Large intestine (tissue), 3 donors: ENCODE results near the gene E2F6. TPM values are rescaled to one million over a fixed set of nuclear protein-coding genes. Genes with fewer than 3 reads are reported as not detected.
A peak's percentile ranks its signal among the peaks of the same experiment; 100 is the strongest.

Source experiments
- DNase-seq, 2 donors: peaks; one replicate each; pipeline versions ENCODE4 v3.0.0 to v3.0.0-alpha.2; 2013
- H3K27ac ChIP-seq: one replicate; pipeline ENCODE4 v1.5.1; 2013; ENCODE audit warnings: low read length
- H3K27me3 ChIP-seq: 2 replicates; pipeline ENCODE4 v1.6.1; 2013; ENCODE audit warnings: low read length; ENCODE audit not compliant: control insufficient read depth, insufficient read depth
- H3K36me3 ChIP-seq: 2 replicates; pipeline ENCODE4 v1.6.1; 2013; ENCODE audit warnings: low read length; ENCODE audit not compliant: control insufficient read depth, insufficient read depth
- H3K4me1 ChIP-seq: one replicate; pipeline ENCODE4 v1.6.1; 2013; ENCODE audit warnings: low read length; ENCODE audit not compliant: control insufficient read depth, insufficient read depth
- H3K4me3 ChIP-seq: one replicate; pipeline ENCODE4 v1.5.1; 2013; ENCODE audit warnings: low read length
- H3K9me3 ChIP-seq: one replicate; pipeline ENCODE4 v1.6.1; 2013; ENCODE audit warnings: mild to moderate bottlenecking, low read depth, low read length, moderate library complexity; ENCODE audit not compliant: control insufficient read depth
- WGBS: methylation state at CpG from one replicate; pipeline ENCODE4 v1.1.5; 2013; ENCODE audit warnings: low lambda C conversion rate; ENCODE audit not compliant: insufficient coverage; 5-methylcytosine and 5-hydroxymethylcytosine counted together
- polyA plus RNA-seq: library from polyadenylated mRNA; unstranded; fragments of 120-200 nt; gene quantifications from one replicate; pipeline ENCODE4 v1.2.1, GENCODE V29; 2013

E2F6 gene
- polyA plus RNA-seq, 1 donor: 15.3 TPM

DNA sequence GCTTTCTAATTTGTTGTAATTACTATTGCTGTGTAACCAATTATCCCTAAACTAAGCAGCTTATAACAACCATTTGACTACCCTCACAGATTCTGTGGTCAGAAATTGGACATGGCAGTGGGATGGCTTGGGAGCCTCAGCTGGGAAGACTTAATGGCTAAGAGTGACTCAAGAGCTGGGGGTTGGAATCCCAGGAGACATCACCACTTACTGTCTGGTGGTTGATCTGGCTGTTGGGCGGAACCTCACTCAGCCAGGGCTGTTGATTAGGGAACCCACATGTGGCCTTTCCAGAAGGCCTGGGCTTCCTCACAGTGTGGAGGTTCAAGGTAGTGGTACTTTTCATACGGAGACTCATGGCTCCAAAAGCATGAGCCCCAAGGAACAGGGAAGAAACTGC, 49.8 kb downstream of the E2F6 start:
- Histone ChIP-seq H3K4me1 (peaks cover 6% of the 10 kb centered on the region), H3K4me3 (no peak overlapping the region), H3K27me3 (no peaks in the 10 kb centered on the region), H3K27ac (no peak overlapping the region), H3K36me3 (no peaks in the 10 kb centered on the region), H3K9me3 (peaks cover 5% of the 10 kb centered on the region)
- no peak for DNase-seq
- WGBS: no CpG with 5 or more reads among the region's 2 CpGs

DNA sequence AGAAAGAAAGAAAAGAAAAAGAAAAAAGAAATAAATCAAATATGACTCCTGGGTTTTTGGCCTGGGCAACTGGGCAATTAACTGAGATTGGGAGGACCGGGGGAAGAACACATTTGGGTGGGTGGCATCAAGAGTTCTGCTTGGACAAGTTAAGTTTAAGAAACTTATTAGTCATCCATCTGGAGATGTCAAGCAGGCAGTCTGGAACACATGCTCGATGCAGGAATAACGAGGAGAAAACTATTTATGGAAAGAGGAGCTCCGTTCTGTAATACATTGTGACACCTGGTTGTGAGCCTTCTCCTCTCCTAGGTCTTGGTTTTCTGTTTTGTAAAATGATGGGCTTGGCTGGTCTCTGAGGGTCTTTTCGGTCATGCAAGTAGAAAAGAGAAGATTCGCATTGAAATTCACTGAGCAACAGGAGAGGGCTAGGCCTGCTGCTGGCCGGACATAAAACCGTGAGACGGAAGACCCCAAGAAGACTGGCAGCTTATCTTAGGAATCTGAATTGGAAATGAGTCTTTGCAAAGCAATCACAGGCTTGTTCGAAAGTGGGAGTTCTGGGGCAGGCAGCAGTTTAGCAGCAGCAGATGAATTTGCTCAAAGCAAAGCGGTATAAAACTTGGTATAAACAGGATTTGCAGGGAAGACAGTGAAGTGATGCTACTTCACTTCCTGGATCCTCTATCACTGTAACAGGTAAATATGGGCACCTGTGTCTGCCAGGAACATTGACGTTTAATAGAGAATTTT, 51.4 kb downstream of the E2F6 start:
- no peak overlapping the region for H3K4me3 ChIP-seq
- no peak for DNase-seq
- H3K4me1 ChIP-seq: peaks cover 7% of the 10 kb centered on the region
- no peaks in the 10 kb centered on the region for H3K36me3 ChIP-seq
- H3K9me3 ChIP-seq: peaks cover 5% of the 10 kb centered on the region
- H3K27me3 ChIP-seq: no peaks in the 10 kb centered on the region
- 83% methylated on average over 5 of the region's 12 CpGs for WGBS
- H3K27ac ChIP-seq: no peak overlapping the region

DNA sequence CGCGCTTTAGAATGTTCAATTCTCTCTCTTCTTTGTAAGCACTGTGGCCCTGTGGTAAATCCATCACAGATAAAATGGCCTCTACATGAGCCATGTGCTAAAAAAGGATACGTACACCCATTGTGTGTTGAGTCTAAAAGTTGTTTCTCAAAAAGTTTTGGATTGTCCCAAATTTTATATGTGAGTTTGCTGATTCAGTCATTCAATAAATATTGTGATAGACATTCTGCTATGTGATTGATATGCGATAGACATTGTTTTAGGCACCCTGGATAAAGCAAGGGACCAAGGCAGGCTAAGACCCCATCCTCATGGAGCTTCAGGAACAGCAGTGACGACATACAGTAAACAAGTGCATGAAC, 53.5 kb downstream of the E2F6 start:
- Histone ChIP-seq H3K36me3 (no peaks in the 10 kb centered on the region), H3K27me3 (no peaks in the 10 kb centered on the region), H3K9me3 (no peaks in the 10 kb centered on the region), H3K27ac (no peak overlapping the region), H3K4me3 (no peak overlapping the region), H3K4me1 (peaks cover 11% of the 10 kb centered on the region)
- no peak for DNase-seq
- 100% methylated on average over 1 of the region's 5 CpGs for WGBS

DNA sequence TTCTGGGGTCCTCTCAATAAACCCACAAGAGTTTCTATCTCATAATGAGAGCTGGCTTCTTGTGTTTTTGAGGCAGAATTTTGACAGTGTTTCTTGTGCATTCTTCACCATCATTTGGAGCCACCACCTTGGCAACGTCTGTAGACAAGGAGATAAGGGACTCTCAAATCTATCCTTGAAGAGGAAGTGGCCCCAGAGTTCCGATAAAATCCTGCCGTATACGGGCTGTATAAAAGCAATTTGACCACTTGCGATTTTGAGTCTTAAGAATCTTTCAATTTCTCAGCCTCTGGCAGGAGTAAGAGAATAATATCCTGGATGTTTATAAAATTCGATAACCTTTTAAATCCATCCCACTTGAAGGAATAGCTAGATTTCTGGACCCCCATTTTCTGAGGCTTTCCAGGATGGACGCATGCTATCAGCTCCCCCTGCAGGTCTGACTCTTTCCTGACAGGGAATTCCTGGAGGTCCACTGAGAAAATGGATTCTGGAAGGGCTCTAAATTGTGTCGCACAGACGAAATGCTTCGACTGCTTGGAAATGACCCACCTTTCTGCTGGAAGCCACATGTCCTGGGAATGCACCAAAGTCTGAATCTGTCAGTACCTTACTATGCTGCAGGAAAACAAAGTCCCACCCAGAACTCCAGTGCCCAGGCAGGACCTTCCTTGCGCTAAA, 54.1 kb downstream of the E2F6 start:
- H3K27ac ChIP-seq: no peak overlapping the region
- peaks cover 11% of the 10 kb centered on the region for H3K4me1 ChIP-seq
- H3K36me3 ChIP-seq: no peaks in the 10 kb centered on the region
- peak overlapping the region; percentile 26 for H3K4me3 ChIP-seq
- no peaks in the 10 kb centered on the region for H3K9me3 ChIP-seq
- WGBS: no CpG with 5 or more reads among the region's 11 CpGs
- peak in 1 of 2 donors; percentile 60 for DNase-seq
- no peaks in the 10 kb centered on the region for H3K27me3 ChIP-seq

DNA sequence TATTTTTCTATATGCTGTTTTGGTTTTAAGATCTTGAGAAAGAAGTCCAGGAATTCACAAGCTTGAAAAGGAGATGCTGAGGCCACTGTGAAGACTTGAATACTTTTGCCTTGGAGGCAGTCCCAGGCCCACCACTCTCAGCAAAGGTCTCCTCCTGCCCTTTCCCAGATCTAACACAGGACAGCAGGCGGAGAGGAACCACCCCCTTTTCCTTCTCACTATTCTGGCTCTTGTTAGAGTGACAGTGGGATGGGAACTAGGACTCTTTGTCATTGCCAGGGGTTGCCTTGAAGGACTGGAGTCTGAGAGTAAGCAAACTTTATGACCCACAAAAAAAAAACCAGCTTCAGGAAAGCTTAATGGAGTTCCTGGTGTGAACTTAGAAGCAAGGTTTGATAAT, 54.7 kb downstream of the E2F6 start:
- no CpG with 5 or more reads among the region's 1 CpG for WGBS
- Histone ChIP-seq H3K4me3 (no peak overlapping the region), H3K27me3 (no peaks in the 10 kb centered on the region), H3K27ac (no peak overlapping the region), H3K36me3 (no peaks in the 10 kb centered on the region), H3K9me3 (no peaks in the 10 kb centered on the region), H3K4me1 (peaks cover 16% of the 10 kb centered on the region)
- peak in 1 of 2 donors; percentile 48 for DNase-seq

DNA sequence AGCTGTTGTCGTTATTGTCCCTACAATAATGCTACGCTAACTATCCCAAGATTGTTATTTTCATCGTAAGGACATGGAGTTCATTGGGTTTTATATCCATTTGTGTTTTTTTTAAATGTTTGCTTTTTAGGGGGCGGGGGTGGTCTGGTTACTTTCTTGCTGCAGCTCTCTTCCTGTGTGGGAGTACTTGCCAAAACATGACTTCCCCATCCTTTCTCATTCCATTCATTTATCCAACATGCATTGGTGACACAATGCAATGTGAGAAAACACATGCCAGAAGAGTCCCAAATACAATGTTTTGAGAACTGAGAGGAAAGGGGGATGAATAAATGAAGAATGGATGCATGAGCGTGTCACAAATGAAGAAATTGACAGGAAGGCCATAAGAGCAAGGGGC, 55.9 kb downstream of the E2F6 start:
- no peak overlapping the region for H3K27ac ChIP-seq
- H3K27me3 ChIP-seq: no peaks in the 10 kb centered on the region
- no peaks in the 10 kb centered on the region for H3K9me3 ChIP-seq
- H3K4me3 ChIP-seq: no peak overlapping the region
- WGBS: 100% methylated on average over 1 of the region's 5 CpGs
- peaks cover 25% of the 10 kb centered on the region for H3K4me1 ChIP-seq
- DNase-seq: no peak
- H3K36me3 ChIP-seq: no peaks in the 10 kb centered on the region

DNA sequence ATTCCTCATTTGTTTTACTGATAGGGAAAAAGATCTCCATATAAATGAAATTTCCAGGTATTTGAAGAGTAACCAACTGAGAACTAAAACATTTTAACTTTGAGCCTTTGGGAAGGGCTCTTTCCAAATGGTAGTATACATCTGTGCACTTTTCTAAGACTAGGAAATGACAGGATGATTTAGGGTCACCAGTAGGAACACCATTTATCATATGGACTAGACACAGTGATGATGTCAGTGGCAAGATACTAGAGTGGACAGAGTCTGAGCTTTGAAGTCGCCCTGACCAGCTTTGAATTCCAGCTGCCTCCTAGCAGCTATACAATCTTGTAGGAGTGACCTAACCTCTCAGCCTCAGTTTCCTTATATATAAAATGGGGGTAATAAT, 56.4 kb downstream of the E2F6 start:
- Histone ChIP-seq H3K36me3 (no peaks in the 10 kb centered on the region), H3K4me3 (no peak overlapping the region), H3K27ac (no peak overlapping the region), H3K4me1 (peaks cover 26% of the 10 kb centered on the region), H3K27me3 (no peaks in the 10 kb centered on the region), H3K9me3 (no peaks in the 10 kb centered on the region)
- no peak for DNase-seq
- no CpG with 5 or more reads among the region's 1 CpG for WGBS

DNA sequence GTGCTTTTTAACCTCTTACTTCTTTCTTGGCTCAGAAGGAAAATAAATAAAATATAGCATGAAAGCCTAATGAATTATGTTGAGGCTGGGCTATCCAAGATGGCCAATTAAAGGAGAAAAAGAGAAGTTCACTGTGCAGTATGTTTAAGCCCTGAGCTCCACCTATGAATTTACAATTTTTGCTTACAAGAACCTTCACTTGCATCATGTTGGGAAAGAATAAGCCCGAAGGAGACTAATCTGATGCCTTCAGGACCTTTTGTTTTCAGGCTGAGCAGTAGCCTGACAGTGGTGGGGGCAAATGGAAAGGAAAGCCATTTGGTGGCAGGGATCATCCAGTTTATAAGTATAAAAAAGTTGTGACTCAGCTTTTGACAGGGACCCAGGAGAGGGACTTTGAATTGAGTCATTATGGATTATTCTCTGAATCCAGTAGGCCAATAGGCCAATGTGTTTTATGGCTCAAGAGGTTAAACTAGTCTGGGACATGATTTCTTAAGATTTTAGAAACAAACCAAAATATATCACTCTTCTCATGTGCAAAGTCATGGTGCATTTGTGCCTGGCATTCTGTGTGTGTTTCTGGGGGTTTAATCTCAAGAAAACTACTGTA, 56.9 kb downstream of the E2F6 start:
- H3K27me3 ChIP-seq: no peaks in the 10 kb centered on the region
- H3K9me3 ChIP-seq: no peaks in the 10 kb centered on the region
- DNase-seq: peak in 1 of 2 donors; percentile 47
- no CpG with 5 or more reads among the region's 1 CpG for WGBS
- H3K27ac ChIP-seq: no peak overlapping the region
- no peak overlapping the region for H3K4me3 ChIP-seq
- no peaks in the 10 kb centered on the region for H3K36me3 ChIP-seq
- H3K4me1 ChIP-seq: peaks cover 30% of the 10 kb centered on the region

DNA sequence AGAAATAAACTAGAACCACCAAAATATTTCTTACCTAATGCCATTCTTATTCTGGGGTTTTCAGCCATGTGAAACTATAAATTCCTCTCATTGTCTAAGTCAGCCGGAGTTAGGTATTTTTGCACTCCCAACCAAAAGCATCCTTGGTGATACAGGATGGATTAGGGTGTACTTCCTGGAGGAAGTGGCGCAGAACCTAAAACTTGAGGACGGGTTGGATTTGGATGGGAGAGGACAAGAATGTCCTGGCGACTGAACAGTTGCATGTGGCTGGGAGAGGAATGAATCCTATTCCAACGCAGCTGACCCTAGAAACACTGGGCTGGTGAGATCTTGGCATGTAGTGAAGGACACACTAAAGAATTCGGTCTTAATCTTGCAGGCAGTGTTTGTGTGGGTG, 58.5 kb downstream of the E2F6 start:
- DNase-seq: no peak
- Histone ChIP-seq H3K4me3 (no peak overlapping the region), H3K27ac (peak overlapping the region; percentile 32), H3K9me3 (no peaks in the 10 kb centered on the region), H3K27me3 (no peaks in the 10 kb centered on the region), H3K4me1 (peaks cover 36% of the 10 kb centered on the region), H3K36me3 (no peaks in the 10 kb centered on the region)
- no CpG with 5 or more reads among the region's 6 CpGs for WGBS

DNA sequence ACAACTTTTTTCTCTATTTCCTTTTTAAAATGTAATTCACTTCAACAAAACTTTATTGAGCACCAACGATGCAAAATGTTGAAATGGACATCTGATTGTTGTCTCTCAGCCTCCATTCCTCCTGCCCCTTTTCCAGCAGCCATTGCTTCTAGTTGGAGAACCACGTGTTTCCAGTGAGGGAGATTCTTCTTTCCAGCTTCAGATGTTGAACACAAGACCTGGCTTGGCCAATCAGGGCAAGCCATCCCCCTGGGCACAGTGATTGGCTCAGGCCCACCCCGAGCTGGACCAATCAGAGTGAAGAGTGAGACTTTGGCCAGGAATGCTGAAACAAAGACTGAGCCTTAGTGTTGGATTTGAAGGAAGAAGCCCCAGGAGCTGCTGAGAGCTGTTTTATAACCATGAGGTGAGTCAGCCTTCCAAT, 59.0 kb downstream of the E2F6 start:
- Histone ChIP-seq H3K4me3 (no peak overlapping the region), H3K27me3 (no peaks in the 10 kb centered on the region), H3K27ac (peak overlapping the region; percentile 32), H3K4me1 (peaks cover 36% of the 10 kb centered on the region), H3K36me3 (no peaks in the 10 kb centered on the region), H3K9me3 (no peaks in the 10 kb centered on the region)
- no peak for DNase-seq
- no CpG with 5 or more reads among the region's 3 CpGs for WGBS
